ENCODE results near the gene GPR108.

DNA sequence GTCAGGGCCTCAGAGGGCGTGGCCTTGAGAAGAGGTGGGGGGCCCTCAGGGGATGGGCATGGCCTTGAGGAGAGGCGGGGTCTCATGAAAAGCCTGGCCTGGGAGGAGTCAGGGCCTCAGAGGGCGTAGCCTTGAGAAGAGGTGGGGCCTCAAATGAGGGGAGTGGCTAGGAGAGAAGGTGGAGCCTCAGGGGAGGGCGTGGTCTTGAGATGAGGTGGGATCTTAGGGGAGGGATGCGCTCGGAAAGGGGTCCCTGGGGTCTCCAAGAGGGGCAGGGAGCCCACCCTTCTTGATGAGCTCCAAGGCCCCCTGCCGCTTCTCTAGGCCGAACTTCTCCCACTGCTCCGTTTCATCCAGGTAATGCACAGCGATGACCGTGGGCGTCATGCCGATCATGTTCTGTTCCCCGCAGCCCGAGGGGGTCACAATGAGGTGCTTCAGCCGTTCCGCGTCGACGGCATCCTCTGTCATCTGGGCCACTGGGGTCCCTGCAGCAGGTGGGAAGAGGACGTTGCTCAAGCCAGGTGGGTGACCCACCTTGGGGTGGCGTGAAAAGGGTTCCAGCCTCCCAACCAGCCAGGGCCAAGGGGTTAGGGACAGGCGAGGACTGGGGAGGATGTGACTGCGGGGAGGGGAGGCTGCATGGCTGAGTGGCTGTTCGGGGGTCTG, 43.1 kb downstream of the GPR108 start:
- TF ChIP-seq POLR2A (IDR thresholded peaks at IDR 0.05; ENCODE audit: low read length) = no peak
- TF ChIP-seq GATA1 (IDR thresholded peaks at IDR 0.05; ENCODE audit: low read depth, low read length) = no peak

All from erythroblast (primary cell).